H7 (cell line): ENCODE results near the gene CNTNAP2. TPM values are rescaled to one million over a fixed set of nuclear protein-coding genes. Genes with fewer than 3 reads are reported as not detected.

Experiments
- DNase-seq: peaks from one replicate; pipeline ENCODE4 v3.0.0; 2012
- H3K27me3 ChIP-seq: 2 replicates; pipeline ENCODE4 v1.6.0; 2011; ENCODE audit warnings: mild to moderate bottlenecking, low read length; ENCODE audit not compliant: control insufficient read depth, insufficient read depth
- H3K36me3 ChIP-seq: replicated peaks from 2 replicates; pipeline ENCODE4 v1.5.1; 2011; ENCODE audit warnings: low read length; ENCODE audit not compliant: control insufficient read depth, insufficient read depth
- H3K4me3 ChIP-seq: 2 replicates; pipeline ENCODE4 v1.5.1; 2011; ENCODE audit warnings: low read depth, mild to moderate bottlenecking, control low read depth, low read length, moderate library complexity; ENCODE audit not compliant: insufficient read depth
- total RNA-seq: library from RNA; depleted of rRNA; stranded (reverse); fragments of >200 nt; shearing (Covaris generic); gene quantifications from 2 replicates; pipeline ENCODE4 v1.2.3, GENCODE V29; 2014

Gene CNTNAP2
- total RNA-seq, 1 experiment from 2014 or later, result 109 TPM

DNA sequence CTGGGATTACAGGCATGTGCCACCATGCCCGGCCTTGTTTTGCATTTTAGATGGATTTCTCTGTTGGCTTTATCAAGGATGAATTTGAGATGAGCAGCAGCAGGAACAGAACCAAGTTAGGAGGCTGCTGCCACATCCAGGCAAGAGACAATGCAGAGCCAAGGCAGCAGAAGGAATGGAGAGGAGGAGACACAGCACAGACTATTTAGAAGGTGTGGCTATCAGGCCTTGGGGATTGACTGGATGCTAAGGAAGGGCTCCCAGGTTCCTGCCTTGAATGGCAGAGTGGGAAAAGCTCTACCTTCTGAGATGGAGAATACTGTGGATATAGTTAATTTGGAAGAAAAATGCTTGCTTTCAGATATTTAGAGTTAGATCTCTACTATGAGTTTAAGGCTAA is 1989.3 kb downstream of the CNTNAP2 start:
- H3K36me3 ChIP-seq, result no peaks in the 10 kb centered on the region; the same call in 1 of the 2 replicates
- no peaks in the 10 kb centered on the region for H3K27me3 ChIP-seq
- H3K4me3 ChIP-seq, result no peak overlapping the region
- no peak for DNase-seq

GRCh38 chr7:148107443-148108127 is 1991.0 kb downstream of the CNTNAP2 start:
- DNase-seq, result no peak
- Histone ChIP-seq H3K4me3 (no peak overlapping the region), H3K36me3 (no peaks in the 10 kb centered on the region; the same call in 1 of the 2 replicates), H3K27me3 (no peaks in the 10 kb centered on the region)

DNA sequence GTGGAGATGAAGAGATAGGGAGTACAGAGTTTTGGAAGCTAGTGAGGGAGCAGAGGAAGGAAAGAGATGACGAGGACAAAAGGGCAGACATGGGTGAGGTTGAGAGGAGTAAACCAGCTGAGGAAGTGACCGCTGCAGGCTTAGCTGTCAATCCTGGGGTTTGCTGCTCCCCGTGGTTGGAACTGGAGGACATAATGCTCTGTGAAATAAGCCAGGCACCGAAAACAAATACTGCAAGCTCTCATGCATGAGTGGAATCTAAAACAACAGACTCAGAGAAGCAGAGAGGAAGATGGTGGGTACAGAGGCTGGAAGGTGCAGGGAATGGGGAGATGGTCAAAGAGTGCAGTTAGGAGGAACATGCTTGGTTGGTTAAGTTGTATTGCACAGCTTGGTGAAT is 1991.8 kb downstream of the CNTNAP2 start:
- Histone ChIP-seq H3K27me3 (no peaks in the 10 kb centered on the region), H3K36me3 (no peaks in the 10 kb centered on the region; the same call in 1 of the 2 replicates), H3K4me3 (no peak overlapping the region)
- DNase-seq, result no peak

DNA sequence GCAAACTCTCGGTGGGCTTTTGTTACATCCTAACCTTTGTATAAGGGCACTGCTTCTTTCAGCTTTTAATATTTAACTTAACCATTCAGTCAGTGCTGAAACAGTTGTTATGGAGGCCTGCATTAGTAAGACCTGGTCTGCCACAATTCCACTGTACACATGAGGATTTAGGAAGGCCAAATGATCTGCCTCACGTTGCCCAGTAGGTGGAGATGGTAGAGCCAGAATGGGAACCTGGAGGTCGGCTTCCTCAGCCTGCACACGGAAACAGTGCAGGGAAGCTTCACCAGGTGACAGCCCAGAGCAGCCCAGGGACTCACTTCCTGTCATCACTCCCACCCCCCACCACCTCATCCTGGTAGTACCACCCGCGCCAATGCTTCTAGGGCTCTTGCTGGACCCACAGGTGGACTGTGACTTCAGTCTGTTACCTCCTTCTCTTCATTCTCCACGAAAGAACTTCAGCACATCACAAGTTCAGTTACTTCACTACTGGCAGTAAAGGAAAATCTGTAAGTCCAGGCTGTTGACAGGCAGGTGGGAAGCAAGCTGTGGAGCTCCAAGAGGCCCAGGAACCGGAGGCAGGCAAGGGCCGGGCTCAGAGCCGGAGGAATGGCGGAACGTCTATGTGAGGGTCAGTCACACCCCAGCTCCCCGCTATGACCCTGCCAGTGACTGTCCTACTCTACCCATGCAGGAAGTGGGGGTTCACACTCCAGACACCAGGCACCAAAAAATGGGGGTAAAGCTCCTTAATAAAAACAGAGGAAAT is 1993.7 kb downstream of the CNTNAP2 start:
- DNase-seq, result peak; percentile 36
- Histone ChIP-seq H3K27me3 (no peaks in the 10 kb centered on the region), H3K4me3 (no peak overlapping the region), H3K36me3 (no peaks in the 10 kb centered on the region; the same call in 1 of the 2 replicates)

- Histone ChIP-seq H3K4me3 (no peak overlapping the region), H3K36me3 (no peaks in the 10 kb centered on the region; the same call in 1 of the 2 replicates), H3K27me3 (no peaks in the 10 kb centered on the region)
- DNase-seq, result no peak
These were observed 1998.2 kb downstream of the CNTNAP2 start for GRCh38 chr7:148114804-148115203.

- Histone ChIP-seq H3K4me3 (no peak overlapping the region), H3K36me3 (no peaks in the 10 kb centered on the region), H3K27me3 (no peaks in the 10 kb centered on the region)
- DNase-seq, result no peak
These were observed 1998.7 kb downstream of the CNTNAP2 start for GRCh38 chr7:148115308-148115707.

DNA sequence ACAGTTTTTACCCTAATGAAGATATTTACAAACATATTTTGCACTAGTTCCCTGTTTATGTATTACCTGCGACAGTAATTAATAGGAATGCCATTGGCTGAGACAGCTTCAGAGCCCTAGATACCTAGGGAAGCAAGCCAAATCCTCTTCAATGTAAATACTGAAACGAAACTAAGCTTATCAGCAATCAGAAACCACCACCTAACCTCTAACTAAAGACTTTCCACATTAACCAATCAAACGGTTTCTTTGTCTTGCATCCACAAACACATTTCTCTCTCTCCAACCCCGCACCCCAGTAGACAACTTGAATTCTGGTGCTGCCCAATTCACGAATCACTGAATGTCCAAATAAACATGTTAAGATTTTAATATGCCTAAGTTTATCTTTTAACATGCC is 1999.6 kb downstream of the CNTNAP2 start:
- no peak overlapping the region for H3K4me3 ChIP-seq
- H3K36me3 ChIP-seq, result no peaks in the 10 kb centered on the region
- no peaks in the 10 kb centered on the region for H3K27me3 ChIP-seq
- no peak for DNase-seq

GRCh38 chr7:148116829-148117403 is 2000.3 kb downstream of the CNTNAP2 start:
- Histone ChIP-seq H3K27me3 (no peaks in the 10 kb centered on the region), H3K4me3 (no peak overlapping the region), H3K36me3 (no peaks in the 10 kb centered on the region)
- DNase-seq, result no peak

- H3K4me3 ChIP-seq, result no peak overlapping the region
- no peaks in the 10 kb centered on the region for H3K27me3 ChIP-seq
- no peaks in the 10 kb centered on the region for H3K36me3 ChIP-seq
- no peak for DNase-seq
These were observed 2001.8 kb downstream of the CNTNAP2 start for GRCh38 chr7:148118371-148118770.

GRCh38 chr7:148121401-148121800 is 2004.8 kb downstream of the CNTNAP2 start:
- Histone ChIP-seq H3K4me3 (no peak overlapping the region), H3K27me3 (no peaks in the 10 kb centered on the region), H3K36me3 (no peaks in the 10 kb centered on the region)
- no peak for DNase-seq

- Histone ChIP-seq H3K36me3 (no peaks in the 10 kb centered on the region), H3K4me3 (no peak overlapping the region), H3K27me3 (no peaks in the 10 kb centered on the region)
- DNase-seq, result no peak
These were observed 2005.2 kb downstream of the CNTNAP2 start for GRCh38 chr7:148121847-148122246.

DNA sequence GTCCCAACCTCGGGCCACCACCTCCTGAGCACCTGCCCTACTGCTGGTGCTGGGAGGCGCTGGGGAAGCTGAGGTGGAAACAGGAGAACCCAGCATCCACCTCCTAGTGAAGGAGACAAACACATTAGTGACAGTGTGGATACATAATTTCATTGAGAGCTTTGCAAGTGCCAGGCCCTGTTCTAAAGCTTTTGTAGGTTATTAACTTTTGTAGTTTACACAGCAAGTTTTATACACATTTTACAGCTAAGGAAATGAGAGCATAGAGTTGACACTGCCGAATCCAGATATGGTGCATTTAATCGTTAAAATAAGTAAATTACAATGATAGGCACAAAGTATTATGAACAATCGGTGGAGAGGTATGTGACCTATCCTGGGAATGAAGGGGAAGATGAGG is 2007.9 kb downstream of the CNTNAP2 start:
- H3K27me3 ChIP-seq, result no peaks in the 10 kb centered on the region
- DNase-seq, result no peak
- no peaks in the 10 kb centered on the region for H3K36me3 ChIP-seq
- no peak overlapping the region for H3K4me3 ChIP-seq

DNA sequence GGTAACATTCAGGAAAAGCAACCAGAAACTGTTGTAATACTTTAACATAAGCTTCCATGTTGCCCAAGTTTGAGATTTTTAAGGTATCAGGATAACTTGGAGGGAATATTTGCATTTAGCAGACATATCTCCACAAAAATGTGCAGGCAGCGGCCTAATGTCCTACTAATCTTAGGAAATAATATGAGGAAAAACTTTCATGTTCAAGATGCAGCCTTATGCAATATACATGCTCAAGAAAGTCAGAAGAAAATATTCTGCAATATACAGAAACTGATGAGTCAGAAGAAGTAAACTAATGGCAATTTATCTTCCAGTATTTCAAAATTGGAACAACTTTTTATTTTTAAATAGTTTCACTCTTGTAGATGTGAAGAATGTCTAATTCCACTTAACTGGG is 2010.8 kb downstream of the CNTNAP2 start:
- Histone ChIP-seq H3K4me3 (no peak overlapping the region), H3K27me3 (no peaks in the 10 kb centered on the region), H3K36me3 (no peaks in the 10 kb centered on the region)
- DNase-seq, result no peak

- DNase-seq, result no peak
- Histone ChIP-seq H3K4me3 (no peak overlapping the region), H3K36me3 (no peaks in the 10 kb centered on the region), H3K27me3 (no peaks in the 10 kb centered on the region)
These were observed 2012.4 kb downstream of the CNTNAP2 start for GRCh38 chr7:148129023-148129422.

- DNase-seq, result no peak
- no peaks in the 10 kb centered on the region for H3K36me3 ChIP-seq
- no peak overlapping the region for H3K4me3 ChIP-seq
- H3K27me3 ChIP-seq, result no peaks in the 10 kb centered on the region
These were observed 2018.5 kb downstream of the CNTNAP2 start for GRCh38 chr7:148135116-148135515.
